GM12892 (cell line): ENCODE data around the gene ZBTB49.

Experiments used
- POLR2A ChIP-seq: IDR thresholded peaks from 2 replicates; pipeline ENCODE4 v1.6.1; 2011; ENCODE audit warnings: low read depth, low read length, control low read depth
- POLR2AphosphoS5 ChIP-seq: IDR thresholded peaks from 2 replicates; pipeline ENCODE4 v1.6.1; 2011; ENCODE audit warnings: low read depth, low read length, control low read depth

DNA sequence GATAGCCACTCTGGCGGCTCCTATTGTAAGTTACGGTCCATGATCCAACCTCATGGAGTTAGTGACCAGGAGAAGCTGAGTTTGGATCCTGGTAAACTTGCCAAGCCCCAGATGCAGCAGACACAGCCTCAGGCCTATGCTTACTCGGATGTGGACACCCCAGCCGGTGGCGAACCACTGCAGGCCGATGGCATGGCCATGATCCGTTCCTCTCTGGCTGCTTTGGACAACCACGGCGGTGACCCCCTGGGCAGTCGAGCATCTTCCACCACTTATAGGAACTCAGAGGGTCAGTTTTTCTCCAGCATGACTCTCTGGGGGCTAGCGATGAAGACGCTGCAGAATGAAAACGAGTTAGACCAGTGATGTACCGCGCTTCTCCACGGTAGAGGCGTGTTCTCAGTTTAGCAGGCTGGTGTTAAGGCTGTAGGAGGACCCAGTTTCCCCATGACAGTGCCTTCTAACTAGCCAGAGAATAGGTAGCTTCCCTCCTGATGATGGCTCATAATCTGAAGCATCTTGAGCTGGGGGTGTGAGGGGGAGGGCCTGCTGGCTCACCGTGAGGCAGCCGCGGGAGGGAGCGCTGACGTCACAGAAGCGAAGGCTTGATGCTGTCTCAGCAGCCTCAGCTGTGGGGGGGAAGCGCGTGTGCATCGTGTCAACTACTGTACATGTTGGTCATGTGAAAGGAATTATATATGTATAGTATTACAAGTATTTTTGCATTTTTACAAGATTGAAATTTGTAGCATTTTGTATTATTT is 31.1 kb downstream of the ZBTB49 start:
- TF ChIP-seq POLR2A = no peak
- TF ChIP-seq POLR2AphosphoS5 = no peak
